AG20443 (cell line): ENCODE data around the gene SCN4A.
"Not testable (repeated sequence)": the region's sequence is repeated elsewhere in the genome, so short reads cannot be mapped to it uniquely, and the experiment has no call there.

Experiments
- DNase-seq: peaks from one replicate; pipeline ENCODE4 v3.0.0; 2012; ENCODE audit warnings: low spot score, mixed read lengths

SCN4A gene

DNA sequence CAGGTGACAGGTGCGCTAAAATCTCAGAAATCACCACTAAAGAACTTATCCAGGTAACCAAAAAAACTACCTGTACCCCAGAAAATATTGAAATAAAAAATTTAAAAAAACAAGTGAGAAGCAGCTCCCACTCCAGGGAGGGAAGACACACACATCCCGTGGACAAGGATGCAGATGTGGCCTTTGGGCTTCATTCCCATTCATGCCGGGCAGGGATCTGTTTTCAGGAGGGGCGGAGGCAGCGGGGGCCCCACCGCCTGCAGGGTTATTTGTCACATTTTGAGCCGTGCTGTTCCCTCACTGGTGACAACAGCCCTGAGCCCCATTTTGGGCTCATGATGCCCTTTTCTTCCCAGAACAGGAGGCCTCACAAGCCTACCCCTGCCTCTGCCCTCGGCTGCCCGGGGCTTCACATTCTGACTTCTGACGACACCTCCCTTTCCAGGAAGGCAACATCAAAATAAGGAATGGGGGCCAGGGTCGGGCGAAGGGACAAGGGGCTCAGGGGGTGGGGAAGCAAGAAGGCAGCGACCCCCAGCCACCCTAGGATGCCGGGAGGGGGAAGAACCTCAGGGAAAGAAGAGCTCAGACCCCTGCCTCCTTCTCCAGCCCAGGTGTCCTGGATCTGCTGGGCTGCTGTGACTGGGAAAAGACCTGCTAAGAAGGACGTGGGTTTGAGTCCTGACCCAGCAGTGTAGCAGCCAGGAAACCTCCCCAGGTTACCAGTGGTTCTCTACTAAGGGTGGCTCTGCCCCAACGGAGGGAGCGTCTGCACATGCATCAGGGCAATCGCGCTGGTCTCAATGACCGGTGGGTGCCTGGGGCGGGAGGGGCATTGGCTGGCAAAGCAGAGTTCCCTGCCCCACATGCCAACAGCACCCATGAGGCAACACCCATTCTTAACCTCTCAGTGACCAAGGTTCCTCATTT lies 38.3 kb downstream of the SCN4A start:
- DNase-seq = no peak

- no peak for DNase-seq
Observed at GRCh38 chr17:63933598-63933997, 39.1 kb downstream of the SCN4A start.

DNA sequence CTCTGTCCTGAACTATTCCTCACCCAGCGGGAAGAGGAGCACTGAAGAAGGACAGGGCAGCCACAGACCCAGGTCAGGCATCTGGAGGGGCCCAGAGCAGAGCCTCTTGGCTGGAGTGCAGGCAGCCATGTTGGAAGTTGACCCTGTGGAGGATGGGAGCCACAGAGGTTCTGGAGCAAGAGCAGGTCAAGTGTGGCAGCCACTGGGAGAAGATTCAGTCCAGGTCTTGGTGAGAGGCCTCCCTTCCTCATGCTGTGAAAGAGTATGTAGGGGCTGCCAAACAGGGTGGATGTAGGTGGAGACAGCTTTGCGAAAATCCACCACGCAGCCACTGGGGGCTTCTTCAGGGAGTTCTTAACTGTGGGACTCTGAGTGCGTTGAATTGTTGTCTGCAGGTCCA lies 40.0 kb downstream of the SCN4A start:
- no peak for DNase-seq

DNA sequence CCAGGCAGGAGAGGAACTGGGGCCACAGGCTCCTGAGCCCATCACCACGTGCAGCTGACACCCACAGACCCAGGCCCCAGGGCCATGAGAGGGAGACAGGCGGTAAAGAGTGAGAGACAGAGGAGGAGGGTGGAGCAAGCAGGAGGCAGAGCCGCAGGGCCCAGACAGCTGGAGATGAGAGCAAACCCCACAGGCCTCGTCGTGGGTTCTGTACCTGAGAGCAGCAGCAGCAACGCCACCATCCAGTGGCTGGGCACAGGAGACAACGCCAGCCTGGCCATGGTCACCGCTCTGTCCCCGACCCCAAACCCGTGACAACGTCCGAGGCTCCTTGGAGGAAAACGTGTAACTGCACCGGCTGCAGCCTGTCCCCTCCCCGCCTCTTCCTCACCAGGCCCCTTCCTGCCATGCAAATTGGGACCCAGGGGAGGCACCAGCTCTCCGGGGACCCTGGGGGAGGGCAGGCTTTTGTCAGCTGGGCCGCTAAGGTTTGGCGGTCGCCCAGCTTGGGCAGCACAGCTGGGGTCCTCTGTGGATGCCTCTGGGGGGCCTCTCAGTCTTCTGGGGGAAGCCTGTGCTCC lies 40.6 kb downstream of the SCN4A start, which contains the start of gene CD79B:
TSS of gene CD79B (minus strand) at position 351 of the 581 bp plus-strand sequence. CDS start at position 281, 70 bp downstream.
- DNase-seq = no peak

GRCh38 chr17:63930951-63931575 lies 41.7 kb downstream of the SCN4A start:
- DNase-seq = peak; percentile 55

GRCh38 chr17:63929860-63930766 lies 42.6 kb downstream of the SCN4A start:
- no peak for DNase-seq

DNA sequence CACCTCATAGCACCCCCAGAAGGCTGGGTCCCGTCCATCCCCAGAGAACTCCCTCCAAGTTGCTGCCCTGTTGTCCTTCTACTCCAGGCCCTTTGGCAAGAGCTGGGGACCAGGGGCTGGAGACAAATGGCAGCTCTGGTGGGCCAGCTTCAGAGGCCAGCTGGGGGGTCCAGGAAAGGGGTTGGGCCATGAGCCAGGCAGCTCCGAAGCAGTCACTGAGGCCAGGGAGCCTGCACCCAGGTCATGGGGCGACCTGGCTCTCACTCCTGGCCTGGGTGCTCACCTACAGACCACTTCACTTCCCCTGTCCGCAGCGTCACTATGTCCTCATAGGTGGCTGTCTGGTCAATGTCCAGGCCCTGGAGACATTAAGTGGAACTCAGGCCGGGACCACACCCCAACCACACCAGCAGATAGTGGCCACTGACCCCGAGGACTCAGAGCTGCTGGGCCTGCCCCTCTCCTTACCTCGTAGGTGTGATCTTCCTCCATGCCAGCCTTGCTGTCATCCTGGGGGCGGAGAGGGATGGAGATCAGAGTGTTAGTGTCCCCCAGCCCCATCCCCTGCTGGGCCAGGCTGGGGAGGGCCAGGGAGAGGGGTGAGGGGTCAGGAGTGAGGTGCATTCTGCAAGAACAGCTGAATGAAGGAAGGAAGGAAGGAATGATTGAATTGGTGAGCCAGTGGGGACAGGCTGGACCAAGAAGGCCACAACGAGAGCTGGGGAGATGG lies 43.6 kb downstream of the SCN4A start:
- DNase-seq = no peak

DNA sequence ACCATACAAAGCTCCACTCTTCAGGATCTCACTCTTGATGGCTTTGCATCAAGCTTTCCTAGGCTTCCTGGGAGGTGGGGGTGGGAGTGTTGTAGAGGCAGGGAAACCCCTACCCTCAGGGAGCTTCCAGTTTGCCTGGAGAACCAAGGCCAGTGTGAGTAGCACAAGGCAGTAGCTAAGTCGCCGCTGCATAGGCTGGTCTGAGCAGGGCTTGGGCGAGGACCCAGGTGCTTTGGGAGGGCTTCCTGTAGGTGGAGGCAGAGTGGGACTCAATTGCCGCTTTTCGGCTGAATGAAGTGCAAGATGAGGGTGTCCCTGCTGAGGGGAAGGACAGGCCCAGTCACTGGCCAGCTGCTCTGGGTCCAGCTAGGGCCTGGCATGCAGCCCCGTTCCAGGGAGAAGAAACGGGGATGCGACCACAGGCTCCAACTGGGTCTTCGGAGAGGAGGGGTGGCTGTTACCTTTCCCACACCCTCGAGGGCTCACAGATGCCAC lies 44.5 kb downstream of the SCN4A start:
- DNase-seq = no peak

DNA sequence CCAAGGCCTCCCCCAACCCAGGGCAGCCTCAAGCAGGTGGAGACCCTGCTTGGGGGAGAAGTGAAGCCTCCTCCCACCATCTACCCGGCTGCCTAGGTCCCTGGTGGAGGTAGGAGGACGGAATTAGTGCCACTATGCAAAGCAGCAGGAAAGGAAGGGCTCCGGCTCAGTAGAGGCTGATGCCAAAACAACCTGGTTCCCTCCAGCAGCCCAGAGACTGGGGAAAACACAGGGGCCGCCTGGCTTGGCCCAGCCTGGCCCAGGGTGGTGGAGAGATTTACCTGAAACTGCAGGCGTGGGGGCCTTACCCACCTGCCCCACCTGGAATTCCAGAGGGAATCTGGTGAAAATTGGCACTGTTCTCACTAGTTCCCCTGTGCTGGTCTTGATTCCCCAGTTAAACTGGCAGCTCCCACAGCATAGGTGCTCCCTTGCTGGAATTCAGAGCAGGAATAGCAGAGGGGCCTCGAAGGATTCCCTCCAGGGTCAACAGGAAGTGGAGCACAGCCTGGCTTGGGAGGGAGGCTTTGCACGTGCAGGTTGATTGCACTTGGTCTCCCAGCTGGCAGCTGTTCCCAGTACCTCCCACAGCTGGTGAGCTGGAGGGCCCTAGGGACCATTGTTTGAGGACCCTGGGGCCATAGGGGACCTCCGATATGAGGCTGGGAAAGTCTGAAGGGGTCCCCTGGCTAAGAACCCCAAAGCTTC lies 45.1 kb downstream of the SCN4A start:
- peak; percentile 7 for DNase-seq

GRCh38 chr17:63926164-63926563 lies 46.6 kb downstream of the SCN4A start:
- DNase-seq = no peak

DNA sequence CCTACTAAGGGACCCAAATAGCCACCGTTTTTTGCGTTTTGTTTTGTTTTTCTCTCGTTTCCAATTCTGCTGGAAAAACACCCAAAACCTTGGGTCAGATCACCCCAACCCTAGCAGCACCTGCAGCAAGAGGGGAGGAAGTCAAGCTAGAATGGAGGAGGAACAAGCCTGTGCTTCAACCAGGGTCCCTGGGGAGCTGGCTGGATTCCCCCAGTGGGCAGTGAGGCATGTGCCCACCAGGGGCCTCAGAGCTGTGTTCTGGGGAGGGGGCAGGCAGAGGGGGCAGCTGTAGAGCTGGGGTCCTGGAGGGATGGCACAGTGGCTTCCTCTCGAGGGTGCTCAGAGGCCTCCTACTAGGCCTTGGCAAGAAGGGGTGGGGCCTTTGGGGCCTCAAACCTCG lies 47.1 kb downstream of the SCN4A start:
- peak; percentile 4 for DNase-seq

- not testable (repeated sequence) for DNase-seq
Observed at GRCh38 chr17:63922402-63922801, 50.3 kb downstream of the SCN4A start.

DNA sequence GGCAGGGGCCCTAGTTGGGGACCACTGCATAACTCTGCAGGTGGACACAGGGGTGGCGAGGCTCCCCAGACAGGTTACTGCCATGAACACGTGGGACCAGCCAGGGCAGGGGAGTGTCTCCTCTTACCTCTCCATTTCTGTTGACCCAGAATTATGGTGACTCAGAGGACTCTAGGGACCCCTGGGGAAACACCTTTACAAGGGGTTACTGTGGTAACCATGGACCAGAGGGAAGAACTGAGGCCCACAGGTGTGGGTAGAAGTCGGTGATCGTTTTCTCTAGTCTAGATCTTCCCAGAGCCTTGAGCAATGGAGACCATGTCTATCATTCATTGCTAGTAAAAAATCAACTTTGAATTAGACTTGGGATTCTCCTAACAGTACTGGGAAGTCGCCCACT lies 51.9 kb downstream of the SCN4A start:
- DNase-seq = not testable (repeated sequence)

DNA sequence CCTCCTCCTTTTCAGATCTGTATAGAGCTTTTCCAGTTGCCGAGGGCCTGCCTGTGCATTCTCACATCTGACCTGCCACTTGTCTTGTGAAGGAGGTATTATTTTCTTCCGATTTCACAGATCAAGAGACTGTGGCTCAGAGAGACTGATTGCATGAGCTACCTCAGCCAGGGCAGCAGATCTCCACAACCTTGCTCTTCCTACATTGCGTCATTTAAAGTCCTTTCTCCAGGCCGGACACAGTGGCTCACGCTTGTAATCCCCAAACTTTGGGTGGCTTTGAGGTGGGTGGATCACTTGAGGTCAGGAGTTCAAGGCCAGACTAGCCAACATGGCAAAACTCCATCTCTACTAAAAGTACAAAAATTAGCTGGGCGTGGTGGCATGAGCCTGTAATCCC lies 52.7 kb downstream of the SCN4A start:
- not testable (repeated sequence) for DNase-seq

GRCh38 chr17:63919311-63919723 lies 53.4 kb downstream of the SCN4A start:
- peak; percentile 87 for DNase-seq

- peak; percentile 3 for DNase-seq
Observed at GRCh38 chr17:63918789-63919305, 53.9 kb downstream of the SCN4A start, which contains the start of gene GH1. GH1 (minus strand) TSS chr17:63918839; CDS start chr17:63918776, 63 bp downstream.

GRCh38 chr17:63918305-63918704 lies 54.4 kb downstream of the SCN4A start:
- peak; percentile 10 for DNase-seq

- peak; percentile 3 for DNase-seq
Observed at GRCh38 chr17:63917646-63918045, 55.1 kb downstream of the SCN4A start.

DNA sequence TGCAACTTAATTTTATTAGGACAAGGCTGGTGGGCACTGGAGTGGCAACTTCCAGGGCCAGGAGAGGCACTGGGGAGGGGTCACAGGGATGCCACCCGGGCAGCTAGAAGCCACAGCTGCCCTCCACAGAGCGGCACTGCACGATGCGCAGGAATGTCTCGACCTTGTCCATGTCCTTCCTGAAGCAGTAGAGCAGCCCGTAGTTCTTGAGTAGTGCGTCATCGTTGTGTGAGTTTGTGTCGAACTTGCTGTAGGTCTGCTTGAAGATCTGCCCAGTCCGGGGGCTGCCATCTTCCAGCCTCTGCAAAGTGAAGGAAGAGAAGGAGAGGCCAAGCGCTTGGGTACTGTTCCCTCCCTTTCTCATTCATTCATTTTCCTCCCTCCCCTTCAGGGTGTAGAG lies 55.5 kb downstream of the SCN4A start:
- DNase-seq = not testable (repeated sequence)
